Fibroblast of lung (primary cell): ENCODE data around the gene SLC4A8.

ENCODE experiments used
- EZH2 ChIP-seq: IDR thresholded peaks from 2 replicates; pipeline ENCODE4 v1.5.1; 2012; ENCODE audit warnings: low read length, control low read depth, mild to moderate bottlenecking; ENCODE audit errors: missing control alignments
- TF ChIP-seq, protein P1 (sequence below), 2 donors: IDR thresholded peaks in 1 of 2; conservative IDR thresholded peaks in 1 of 2; 1 replicate in 1 of 2; 2 replicates in 1 of 2; pipeline ENCODE4 v1.5.1; 2011 to 2012; ENCODE audit warnings: low read length in 2 of 2, control low read depth in 1 of 2, inconsistent platforms in 1 of 2, low read depth in 1 of 2, mild to moderate bottlenecking in 1 of 2

DNA sequence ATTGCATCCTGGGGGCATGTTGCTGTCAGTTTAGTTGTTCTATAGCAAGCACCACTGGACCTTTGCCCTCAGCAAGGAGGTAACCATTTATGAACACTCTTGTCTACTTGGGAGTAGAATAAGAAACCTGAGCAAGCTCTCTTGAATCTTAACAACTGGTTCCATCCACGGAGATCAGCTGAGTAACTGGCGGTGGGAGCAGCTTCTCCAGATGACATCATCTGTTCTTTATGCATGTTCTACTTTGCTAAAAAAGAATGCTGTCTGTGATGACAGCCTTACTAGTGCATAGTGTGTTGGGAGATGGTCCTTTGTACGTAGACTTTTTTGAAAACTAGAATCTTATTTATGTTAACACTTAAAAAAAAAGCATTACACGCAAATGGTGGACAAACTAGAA lies 17.7 kb downstream of the SLC4A8 start:
- TF ChIP-seq, protein P1, sequence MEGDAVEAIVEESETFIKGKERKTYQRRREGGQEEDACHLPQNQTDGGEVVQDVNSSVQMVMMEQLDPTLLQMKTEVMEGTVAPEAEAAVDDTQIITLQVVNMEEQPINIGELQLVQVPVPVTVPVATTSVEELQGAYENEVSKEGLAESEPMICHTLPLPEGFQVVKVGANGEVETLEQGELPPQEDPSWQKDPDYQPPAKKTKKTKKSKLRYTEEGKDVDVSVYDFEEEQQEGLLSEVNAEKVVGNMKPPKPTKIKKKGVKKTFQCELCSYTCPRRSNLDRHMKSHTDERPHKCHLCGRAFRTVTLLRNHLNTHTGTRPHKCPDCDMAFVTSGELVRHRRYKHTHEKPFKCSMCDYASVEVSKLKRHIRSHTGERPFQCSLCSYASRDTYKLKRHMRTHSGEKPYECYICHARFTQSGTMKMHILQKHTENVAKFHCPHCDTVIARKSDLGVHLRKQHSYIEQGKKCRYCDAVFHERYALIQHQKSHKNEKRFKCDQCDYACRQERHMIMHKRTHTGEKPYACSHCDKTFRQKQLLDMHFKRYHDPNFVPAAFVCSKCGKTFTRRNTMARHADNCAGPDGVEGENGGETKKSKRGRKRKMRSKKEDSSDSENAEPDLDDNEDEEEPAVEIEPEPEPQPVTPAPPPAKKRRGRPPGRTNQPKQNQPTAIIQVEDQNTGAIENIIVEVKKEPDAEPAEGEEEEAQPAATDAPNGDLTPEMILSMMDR (conservative IDR thresholded peaks at IDR 0.05 in 1 of 2, IDR thresholded peaks at IDR 0.05 in 1 of 2; ENCODE audit: low read depth in 1 of 2, low read length in 2 of 2), result no peak
- no peak for TF ChIP-seq EZH2
